ENCODE measurements around the gene CCDC201. TPM values are rescaled to one million over a fixed set of nuclear protein-coding genes. Genes with fewer than 3 reads are reported as not detected.
A peak's percentile ranks its signal among the peaks of the same experiment; 100 is the strongest.

CCDC201 gene
- total RNA-seq, 1 experiment from 2014 or later: not detected

DNA sequence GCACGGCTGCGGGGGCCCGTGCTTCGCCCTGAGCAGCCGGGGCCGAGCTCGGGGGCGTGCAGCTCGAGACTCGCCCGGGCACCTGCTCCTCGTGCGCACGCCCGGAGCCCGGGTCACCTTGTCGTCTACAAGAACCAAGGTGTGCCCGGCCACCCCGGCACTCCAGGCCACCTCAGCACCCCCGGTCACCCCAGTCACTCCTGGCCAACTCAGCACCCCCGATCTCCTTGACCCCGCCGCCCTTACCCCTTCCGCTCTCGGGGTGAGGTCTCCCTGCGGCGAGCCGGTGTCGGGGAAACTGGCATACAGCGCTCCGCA lies 48.5 kb upstream of the CCDC201 start:
- in situ Hi-C loops (cut with HindIII; ENCODE audit: low pct_unique_long_range_greater_than_20kb, low sequenced_read_pairs) (no loop called here), intact Hi-C loops (cut with micrococcal nuclease; ENCODE audit: unreplicated experiment) (loop anchor here (5.0 to 10.0 kb wide), 3 partner anchors 211 to 1161 kb away; no protein-coding TSS in a partner anchor)
- Histone ChIP-seq H3K9me3 (ENCODE audit: control insufficient read depth, insufficient read depth, low read depth, low read length) (no peaks in the 10 kb centered on the region), H3K36me3 (ENCODE audit: control insufficient read depth, insufficient read depth, low read length) (no peaks in the 10 kb centered on the region), H3K4me3 (ENCODE audit: low read depth in 2 of 2, low read length in 2 of 2) (peak overlapping the region in 1 of 2 experiments; percentile 38; a peak in 1 of 4 replicates), H3K4me1 (ENCODE audit: control insufficient read depth, insufficient read depth, low read length) (peaks cover 14% of the 10 kb centered on the region; the same call in 1 of the 2 replicates), H3K27me3 (ENCODE audit: control insufficient read depth, insufficient read depth, low read length) (peaks cover 13% of the 10 kb centered on the region), H3K27ac (ENCODE audit: low read length) (no peak overlapping the region)
- no peak for ATAC-seq
- no peak for DNase-seq (ENCODE audit: low read depth, low spot score)
- TF ChIP-seq, protein P1, sequence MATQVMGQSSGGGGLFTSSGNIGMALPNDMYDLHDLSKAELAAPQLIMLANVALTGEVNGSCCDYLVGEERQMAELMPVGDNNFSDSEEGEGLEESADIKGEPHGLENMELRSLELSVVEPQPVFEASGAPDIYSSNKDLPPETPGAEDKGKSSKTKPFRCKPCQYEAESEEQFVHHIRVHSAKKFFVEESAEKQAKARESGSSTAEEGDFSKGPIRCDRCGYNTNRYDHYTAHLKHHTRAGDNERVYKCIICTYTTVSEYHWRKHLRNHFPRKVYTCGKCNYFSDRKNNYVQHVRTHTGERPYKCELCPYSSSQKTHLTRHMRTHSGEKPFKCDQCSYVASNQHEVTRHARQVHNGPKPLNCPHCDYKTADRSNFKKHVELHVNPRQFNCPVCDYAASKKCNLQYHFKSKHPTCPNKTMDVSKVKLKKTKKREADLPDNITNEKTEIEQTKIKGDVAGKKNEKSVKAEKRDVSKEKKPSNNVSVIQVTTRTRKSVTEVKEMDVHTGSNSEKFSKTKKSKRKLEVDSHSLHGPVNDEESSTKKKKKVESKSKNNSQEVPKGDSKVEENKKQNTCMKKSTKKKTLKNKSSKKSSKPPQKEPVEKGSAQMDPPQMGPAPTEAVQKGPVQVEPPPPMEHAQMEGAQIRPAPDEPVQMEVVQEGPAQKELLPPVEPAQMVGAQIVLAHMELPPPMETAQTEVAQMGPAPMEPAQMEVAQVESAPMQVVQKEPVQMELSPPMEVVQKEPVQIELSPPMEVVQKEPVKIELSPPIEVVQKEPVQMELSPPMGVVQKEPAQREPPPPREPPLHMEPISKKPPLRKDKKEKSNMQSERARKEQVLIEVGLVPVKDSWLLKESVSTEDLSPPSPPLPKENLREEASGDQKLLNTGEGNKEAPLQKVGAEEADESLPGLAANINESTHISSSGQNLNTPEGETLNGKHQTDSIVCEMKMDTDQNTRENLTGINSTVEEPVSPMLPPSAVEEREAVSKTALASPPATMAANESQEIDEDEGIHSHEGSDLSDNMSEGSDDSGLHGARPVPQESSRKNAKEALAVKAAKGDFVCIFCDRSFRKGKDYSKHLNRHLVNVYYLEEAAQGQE (IDR thresholded peaks at IDR 0.05; ENCODE audit: insufficient read depth in 1 of 2, low read depth in 2 of 2, low read length in 1 of 2): no peak
- TF ChIP-seq POLR2AphosphoS5 (IDR thresholded peaks at IDR 0.05; ENCODE audit: low read depth, low read length): no peak
- no peak for TF ChIP-seq SIN3A (IDR thresholded peaks at IDR 0.05; ENCODE audit: borderline replicate concordance, insufficient read depth, low read depth, low read length)
- no peak for TF ChIP-seq TCF7L2 (IDR thresholded peaks at IDR 0.05; ENCODE audit: low read depth, low read length)
- TF ChIP-seq, protein P2, sequence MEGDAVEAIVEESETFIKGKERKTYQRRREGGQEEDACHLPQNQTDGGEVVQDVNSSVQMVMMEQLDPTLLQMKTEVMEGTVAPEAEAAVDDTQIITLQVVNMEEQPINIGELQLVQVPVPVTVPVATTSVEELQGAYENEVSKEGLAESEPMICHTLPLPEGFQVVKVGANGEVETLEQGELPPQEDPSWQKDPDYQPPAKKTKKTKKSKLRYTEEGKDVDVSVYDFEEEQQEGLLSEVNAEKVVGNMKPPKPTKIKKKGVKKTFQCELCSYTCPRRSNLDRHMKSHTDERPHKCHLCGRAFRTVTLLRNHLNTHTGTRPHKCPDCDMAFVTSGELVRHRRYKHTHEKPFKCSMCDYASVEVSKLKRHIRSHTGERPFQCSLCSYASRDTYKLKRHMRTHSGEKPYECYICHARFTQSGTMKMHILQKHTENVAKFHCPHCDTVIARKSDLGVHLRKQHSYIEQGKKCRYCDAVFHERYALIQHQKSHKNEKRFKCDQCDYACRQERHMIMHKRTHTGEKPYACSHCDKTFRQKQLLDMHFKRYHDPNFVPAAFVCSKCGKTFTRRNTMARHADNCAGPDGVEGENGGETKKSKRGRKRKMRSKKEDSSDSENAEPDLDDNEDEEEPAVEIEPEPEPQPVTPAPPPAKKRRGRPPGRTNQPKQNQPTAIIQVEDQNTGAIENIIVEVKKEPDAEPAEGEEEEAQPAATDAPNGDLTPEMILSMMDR (IDR thresholded peaks at IDR 0.05): no peak
- POLR2A ChIA-PET: no interaction called here
- CTCF ChIA-PET: no interaction called here
- no TSS peak for BruUV-seq (replicated peaks)

DNA sequence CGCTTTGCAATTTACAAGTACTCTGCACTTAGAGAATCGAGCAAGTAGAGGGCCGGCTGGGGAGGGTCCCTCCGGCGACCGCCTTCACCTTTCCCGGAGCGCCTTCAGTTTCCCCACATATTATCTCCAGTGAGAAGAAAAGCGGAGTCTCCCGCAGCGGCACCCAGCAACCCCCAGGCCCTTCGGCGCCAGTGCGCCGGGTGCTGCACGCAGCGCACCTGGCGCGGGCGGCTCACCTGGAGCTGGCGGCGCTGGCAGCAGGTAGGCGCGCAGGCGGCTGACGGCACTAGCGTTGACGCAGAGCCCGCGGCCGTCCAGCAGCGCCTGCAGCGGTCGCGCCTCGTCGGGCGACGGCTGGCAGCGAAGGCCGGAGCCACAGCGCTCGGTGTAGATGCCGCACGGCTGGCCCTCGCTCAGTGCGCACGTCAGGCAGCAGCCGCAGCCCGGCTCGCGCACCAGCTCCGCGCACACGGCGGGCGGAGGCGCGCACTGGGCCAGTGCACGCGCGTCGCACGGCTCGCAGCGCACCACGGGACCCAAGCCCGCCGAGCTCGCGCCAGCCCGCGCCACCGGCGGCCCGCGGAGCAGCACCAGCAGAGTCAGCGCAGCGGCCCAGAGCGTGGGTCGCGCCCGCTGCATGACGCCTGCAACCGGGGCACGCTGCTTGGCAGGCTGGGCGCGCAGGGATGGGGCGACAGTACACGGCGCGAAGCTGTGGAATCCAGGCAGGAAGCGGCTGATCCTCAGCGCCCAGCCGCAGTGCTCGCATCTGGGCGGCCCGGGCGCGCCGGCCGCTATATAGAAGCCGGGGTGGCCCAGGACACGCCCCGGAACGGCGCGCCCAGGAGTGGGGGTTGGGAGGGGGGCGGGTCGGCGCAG lies 47.9 kb upstream of the CCDC201 start, which contains the start of gene IGFBP3:
Gene IGFBP3 (minus strand): TSS at position 771 of the 879 bp plus-strand sequence. CDS start 132 bp downstream, at position 639.
- ChIA-PET POLR2A (no interaction called here), CTCF (no interaction called here)
- no TSS peak for BruUV-seq (replicated peaks)
- Histone ChIP-seq H3K27me3 (ENCODE audit: control insufficient read depth, insufficient read depth, low read length) (peaks cover 15% of the 10 kb centered on the region), H3K9me3 (ENCODE audit: control insufficient read depth, insufficient read depth, low read depth, low read length) (no peaks in the 10 kb centered on the region), H3K4me3 (ENCODE audit: low read depth in 2 of 2, low read length in 2 of 2) (peak within 1 kb of the TSS; percentile 38 to 46), H3K4me1 (ENCODE audit: control insufficient read depth, insufficient read depth, low read length) (peaks cover 14% of the 10 kb centered on the region; the same call in 1 of the 2 replicates), H3K27ac (ENCODE audit: low read length) (no peak within 1 kb of the TSS), H3K36me3 (ENCODE audit: control insufficient read depth, insufficient read depth, low read length) (no peaks in the 10 kb centered on the region)
- ATAC-seq: peak; percentile 56
- DNase-seq (ENCODE audit: low read depth, low spot score): no peak
- in situ Hi-C loops (cut with HindIII; ENCODE audit: low pct_unique_long_range_greater_than_20kb, low sequenced_read_pairs) (no loop called here), intact Hi-C loops (cut with micrococcal nuclease; ENCODE audit: unreplicated experiment) (loop anchor here (5.0 to 10.0 kb wide), 3 partner anchors 212 to 1162 kb away; no protein-coding TSS in a partner anchor)
- no peak for TF ChIP-seq POLR2AphosphoS5 (IDR thresholded peaks at IDR 0.05; ENCODE audit: low read depth, low read length)
- TF ChIP-seq, protein P2 (IDR thresholded peaks at IDR 0.05): no peak
- TF ChIP-seq, protein P1 (IDR thresholded peaks at IDR 0.05; ENCODE audit: insufficient read depth in 1 of 2, low read depth in 2 of 2, low read length in 1 of 2): no peak

Data from Panc1 (cell line).